ENCODE results near the gene RDX. TPM values are rescaled to one million over a fixed set of nuclear protein-coding genes. Genes with fewer than 3 reads are reported as not detected.

RDX gene
- total and polyA plus RNA-seq, 2 experiments from 2014 or later, result 45.2 to 226 TPM

- Histone ChIP-seq H3K4me2 (no peak overlapping the region), H4K20me1 (replicated peaks; ENCODE audit: insufficient read depth) (no peaks in the 10 kb centered on the region), H3K27ac (ENCODE audit: low read depth) (no peak overlapping the region), H3K4me1 (ENCODE audit: insufficient read depth) (no peaks in the 10 kb centered on the region), H3K79me2 (replicated peaks; ENCODE audit: insufficient read depth) (no peaks in the 10 kb centered on the region), H3F3A (replicated peaks; ENCODE audit: low read depth) (no peaks in the 10 kb centered on the region), H3K9me2 (ENCODE audit: insufficient read depth) (no peaks in the 10 kb centered on the region), H2AFZ (no peak overlapping the region), H3K36me3 (ENCODE audit: insufficient read depth) (no peaks in the 10 kb centered on the region), H3K27me3 (ENCODE audit: insufficient read depth) (no peaks in the 10 kb centered on the region), H3K4me3 (no peak overlapping the region)
- Mint-ChIP-seq H3K27me3 (ENCODE audit: insufficient read depth, low read depth, poor library complexity) (no peaks in the 10 kb centered on the region), H3K27ac (no peak overlapping the region), H3K4me3 (no peak overlapping the region), H3K4me1 (peaks cover 32% of the 10 kb centered on the region), H3K36me3 (ENCODE audit: low read depth) (no peaks in the 10 kb centered on the region), H3K9me3 (no peaks in the 10 kb centered on the region)
- no peak for ATAC-seq
- TF ChIP-seq POLR2AphosphoS5 (IDR thresholded peaks at IDR 0.05; ENCODE audit: low read depth) (no peak), EZH2phosphoT487 (IDR thresholded peaks at IDR 0.05; ENCODE audit: unreplicated experiment) (no peak), NANOG (IDR thresholded peaks at IDR 0.05; ENCODE audit: borderline replicate concordance) (no peak), CTCF (conservative IDR thresholded peaks at IDR 0.05; ENCODE audit: low read depth in 2 of 2) (no peak), JUNB (IDR thresholded peaks at IDR 0.05; ENCODE audit: unreplicated experiment) (no peak), EZH2 (IDR thresholded peaks at IDR 0.05; ENCODE audit: low read depth, unreplicated experiment) (no peak)
- TF ChIP-seq, protein P1, sequence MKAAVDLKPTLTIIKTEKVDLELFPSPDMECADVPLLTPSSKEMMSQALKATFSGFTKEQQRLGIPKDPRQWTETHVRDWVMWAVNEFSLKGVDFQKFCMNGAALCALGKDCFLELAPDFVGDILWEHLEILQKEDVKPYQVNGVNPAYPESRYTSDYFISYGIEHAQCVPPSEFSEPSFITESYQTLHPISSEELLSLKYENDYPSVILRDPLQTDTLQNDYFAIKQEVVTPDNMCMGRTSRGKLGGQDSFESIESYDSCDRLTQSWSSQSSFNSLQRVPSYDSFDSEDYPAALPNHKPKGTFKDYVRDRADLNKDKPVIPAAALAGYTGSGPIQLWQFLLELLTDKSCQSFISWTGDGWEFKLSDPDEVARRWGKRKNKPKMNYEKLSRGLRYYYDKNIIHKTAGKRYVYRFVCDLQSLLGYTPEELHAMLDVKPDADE (IDR thresholded peaks at IDR 0.05), result no peak
- DNase-seq (ENCODE audit: low spot score), result no peak
Measured at GRCh38 chr11:110312670-110313069, 16.3 kb upstream of the RDX start.

DNA sequence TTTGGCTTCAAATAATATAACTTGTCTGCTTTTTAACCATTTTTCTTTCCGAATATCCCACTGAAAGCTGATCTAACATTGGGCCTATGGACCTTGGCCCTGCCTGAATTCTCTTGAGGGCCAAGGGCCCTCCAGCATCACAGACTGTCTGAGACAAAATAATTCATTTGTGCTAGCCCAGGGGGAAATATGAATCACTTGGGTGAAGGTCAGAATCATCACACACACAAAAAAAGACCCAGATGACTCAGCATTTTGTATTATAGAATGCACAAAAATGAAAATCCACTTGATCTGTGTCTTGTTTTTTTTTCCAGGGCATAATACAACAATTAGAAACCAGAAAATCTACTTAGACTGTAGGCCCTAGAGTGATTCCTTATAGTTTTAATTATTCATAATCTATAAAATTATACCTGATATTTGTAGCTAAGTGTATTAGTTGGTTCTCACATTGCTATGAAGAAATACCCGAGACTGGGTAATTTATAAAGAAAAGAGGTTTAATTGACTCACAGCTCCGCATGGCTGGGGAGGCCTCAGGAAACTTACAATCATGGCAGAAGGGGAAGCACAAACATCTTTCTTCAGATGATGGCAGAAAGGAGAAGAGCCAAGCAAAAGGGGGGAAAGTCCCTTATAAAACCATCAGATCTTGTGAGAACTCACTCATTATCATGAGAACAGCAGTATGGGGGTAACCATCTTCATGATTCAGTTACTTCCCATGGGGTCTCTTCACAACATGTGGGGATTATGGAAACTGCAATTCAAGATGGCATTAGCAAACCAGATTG is 15.6 kb upstream of the RDX start:
- H4K20me1 ChIP-seq (replicated peaks; ENCODE audit: insufficient read depth), result no peaks in the 10 kb centered on the region
- no peaks in the 10 kb centered on the region for H3K9me2 ChIP-seq (ENCODE audit: insufficient read depth)
- TF ChIP-seq EZH2phosphoT487 (IDR thresholded peaks at IDR 0.05; ENCODE audit: unreplicated experiment), result no peak
- TF ChIP-seq, protein P2, sequence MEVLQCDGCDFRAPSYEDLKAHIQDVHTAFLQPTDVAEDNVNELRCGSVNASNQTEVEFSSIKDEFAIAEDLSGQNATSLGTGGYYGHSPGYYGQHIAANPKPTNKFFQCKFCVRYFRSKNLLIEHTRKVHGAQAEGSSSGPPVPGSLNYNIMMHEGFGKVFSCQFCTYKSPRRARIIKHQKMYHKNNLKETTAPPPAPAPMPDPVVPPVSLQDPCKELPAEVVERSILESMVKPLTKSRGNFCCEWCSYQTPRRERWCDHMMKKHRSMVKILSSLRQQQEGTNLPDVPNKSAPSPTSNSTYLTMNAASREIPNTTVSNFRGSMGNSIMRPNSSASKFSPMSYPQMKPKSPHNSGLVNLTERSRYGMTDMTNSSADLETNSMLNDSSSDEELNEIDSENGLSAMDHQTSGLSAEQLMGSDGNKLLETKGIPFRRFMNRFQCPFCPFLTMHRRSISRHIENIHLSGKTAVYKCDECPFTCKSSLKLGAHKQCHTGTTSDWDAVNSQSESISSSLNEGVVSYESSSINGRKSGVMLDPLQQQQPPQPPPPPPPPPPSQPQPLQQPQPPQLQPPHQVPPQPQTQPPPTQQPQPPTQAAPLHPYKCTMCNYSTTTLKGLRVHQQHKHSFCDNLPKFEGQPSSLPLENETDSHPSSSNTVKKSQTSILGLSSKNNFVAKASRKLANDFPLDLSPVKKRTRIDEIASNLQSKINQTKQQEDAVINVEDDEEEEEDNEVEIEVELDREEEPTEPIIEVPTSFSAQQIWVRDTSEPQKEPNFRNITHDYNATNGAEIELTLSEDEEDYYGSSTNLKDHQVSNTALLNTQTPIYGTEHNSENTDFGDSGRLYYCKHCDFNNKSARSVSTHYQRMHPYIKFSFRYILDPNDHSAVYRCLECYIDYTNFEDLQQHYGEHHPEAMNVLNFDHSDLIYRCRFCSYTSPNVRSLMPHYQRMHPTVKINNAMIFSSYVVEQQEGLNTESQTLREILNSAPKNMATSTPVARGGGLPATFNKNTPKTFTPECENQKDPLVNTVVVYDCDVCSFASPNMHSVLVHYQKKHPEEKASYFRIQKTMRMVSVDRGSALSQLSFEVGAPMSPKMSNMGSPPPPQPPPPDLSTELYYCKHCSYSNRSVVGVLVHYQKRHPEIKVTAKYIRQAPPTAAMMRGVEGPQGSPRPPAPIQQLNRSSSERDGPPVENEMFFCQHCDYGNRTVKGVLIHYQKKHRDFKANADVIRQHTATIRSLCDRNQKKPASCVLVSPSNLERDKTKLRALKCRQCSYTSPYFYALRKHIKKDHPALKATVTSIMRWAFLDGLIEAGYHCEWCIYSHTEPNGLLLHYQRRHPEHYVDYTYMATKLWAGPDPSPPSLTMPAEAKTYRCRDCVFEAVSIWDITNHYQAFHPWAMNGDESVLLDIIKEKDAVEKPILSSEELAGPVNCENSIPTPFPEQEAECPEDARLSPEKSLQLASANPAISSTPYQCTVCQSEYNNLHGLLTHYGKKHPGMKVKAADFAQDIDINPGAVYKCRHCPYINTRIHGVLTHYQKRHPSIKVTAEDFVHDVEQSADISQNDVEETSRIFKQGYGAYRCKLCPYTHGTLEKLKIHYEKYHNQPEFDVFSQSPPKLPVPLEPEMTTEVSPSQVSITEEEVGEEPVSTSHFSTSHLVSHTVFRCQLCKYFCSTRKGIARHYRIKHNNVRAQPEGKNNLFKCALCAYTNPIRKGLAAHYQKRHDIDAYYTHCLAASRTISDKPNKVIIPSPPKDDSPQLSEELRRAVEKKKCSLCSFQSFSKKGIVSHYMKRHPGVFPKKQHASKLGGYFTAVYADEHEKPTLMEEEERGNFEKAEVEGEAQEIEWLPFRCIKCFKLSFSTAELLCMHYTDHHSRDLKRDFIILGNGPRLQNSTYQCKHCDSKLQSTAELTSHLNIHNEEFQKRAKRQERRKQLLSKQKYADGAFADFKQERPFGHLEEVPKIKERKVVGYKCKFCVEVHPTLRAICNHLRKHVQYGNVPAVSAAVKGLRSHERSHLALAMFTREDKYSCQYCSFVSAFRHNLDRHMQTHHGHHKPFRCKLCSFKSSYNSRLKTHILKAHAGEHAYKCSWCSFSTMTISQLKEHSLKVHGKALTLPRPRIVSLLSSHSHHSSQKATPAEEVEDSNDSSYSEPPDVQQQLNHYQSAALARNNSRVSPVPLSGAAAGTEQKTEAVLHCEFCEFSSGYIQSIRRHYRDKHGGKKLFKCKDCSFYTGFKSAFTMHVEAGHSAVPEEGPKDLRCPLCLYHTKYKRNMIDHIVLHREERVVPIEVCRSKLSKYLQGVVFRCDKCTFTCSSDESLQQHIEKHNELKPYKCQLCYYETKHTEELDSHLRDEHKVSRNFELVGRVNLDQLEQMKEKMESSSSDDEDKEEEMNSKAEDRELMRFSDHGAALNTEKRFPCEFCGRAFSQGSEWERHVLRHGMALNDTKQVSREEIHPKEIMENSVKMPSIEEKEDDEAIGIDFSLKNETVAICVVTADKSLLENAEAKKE (CRISPR knock-in tag; IDR thresholded peaks at IDR 0.05), result 0 out of 2 replicates have a peak, but pooled peaks have one; percentile 44
- Mint-ChIP-seq H3K4me3 (no peak overlapping the region), H3K4me1 (peaks cover 27% of the 10 kb centered on the region), H3K9me3 (no peaks in the 10 kb centered on the region), H3K27ac (peak overlapping the region; percentile 84), H3K36me3 (ENCODE audit: low read depth) (no peaks in the 10 kb centered on the region), H3K27me3 (ENCODE audit: insufficient read depth, low read depth, poor library complexity) (no peaks in the 10 kb centered on the region)
- no peaks in the 10 kb centered on the region for H3K27me3 ChIP-seq (ENCODE audit: insufficient read depth)
- no peak overlapping the region for H3K4me3 ChIP-seq
- peak; percentile 35; the same call in 1 of the 3 replicates for ATAC-seq
- DNase-seq (ENCODE audit: low spot score), result no peak
- H2AFZ ChIP-seq, result peak overlapping the region; percentile 11; the same call in 1 of the 2 replicates
- H3K4me2 ChIP-seq, result no peak overlapping the region
- no peaks in the 10 kb centered on the region for H3K4me1 ChIP-seq (ENCODE audit: insufficient read depth)
- H3K79me2 ChIP-seq (replicated peaks; ENCODE audit: insufficient read depth), result no peaks in the 10 kb centered on the region
- no peaks in the 10 kb centered on the region for H3F3A ChIP-seq (replicated peaks; ENCODE audit: low read depth)
- no peaks in the 10 kb centered on the region for H3K36me3 ChIP-seq (ENCODE audit: insufficient read depth)
- H3K27ac ChIP-seq (ENCODE audit: low read depth), result no peak overlapping the region

Data from GM23338 (cell line).